ENCODE data around the gene C1QL1. TPM values are rescaled to one million over a fixed set of nuclear protein-coding genes. Genes with fewer than 3 reads are reported as not detected.

Gene C1QL1
- total RNA-seq (2014; rRNA removed; shearing (Covaris generic); ENCODE audit: low replicate concordance) = 6.1 and 7.9 TPM in 2 replicates

DNA sequence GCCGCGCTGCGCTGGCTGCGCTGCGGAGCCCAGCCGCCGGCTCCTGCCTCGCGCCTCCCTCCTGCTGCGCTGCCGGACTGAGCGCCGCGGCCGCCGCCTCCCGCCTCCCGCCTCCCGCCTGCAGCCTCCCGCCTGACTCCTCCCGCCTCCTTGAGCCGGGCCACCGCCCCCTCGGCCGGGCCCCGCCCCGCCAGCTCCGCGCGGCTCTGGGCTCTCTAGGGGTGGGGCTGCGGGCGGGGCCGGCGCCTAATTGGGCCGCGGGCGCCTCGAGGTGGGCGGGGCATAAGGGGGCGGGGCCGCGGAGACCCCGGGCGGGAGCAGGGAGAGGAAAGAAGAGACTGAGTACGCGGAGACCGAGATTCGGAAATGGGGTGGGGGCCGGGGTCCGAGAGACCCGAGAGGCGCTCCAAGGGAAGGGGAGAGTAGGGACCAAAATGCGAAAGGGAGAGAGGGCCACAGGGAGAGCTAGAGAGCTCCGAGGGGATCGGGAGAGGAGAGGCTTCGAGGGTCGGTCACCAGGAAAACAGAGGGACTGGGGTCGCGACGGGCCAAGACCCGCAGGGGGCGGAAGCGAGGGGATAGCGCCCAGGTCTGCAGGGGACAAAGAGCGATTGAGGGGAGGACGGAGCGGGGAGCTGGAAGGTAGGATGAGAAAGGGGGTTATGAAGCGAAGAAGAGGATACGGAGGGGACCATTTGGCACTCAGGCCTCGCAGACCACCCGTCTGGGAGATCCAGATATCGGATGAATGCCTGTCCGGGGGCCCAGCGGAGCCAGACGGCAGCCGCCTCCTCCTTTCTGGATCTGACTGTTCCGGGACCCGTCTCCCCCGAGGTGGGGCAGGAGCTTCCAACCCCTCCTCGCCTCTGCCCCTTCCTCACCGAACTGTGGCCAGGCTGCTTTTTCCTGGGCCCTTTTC, at the start of gene C1QL1:
Gene C1QL1, minus strand, starts transcription at position 79 of the 919 bp plus-strand sequence. CDS start 255 bp downstream, outside the sequence.
- Histone ChIP-seq H3K36me3 (no peaks in the 10 kb centered on the region), H3K4me3 (peak within 1 kb of the TSS; percentile 48), H3K27me3 (peaks cover 20% of the 10 kb centered on the region), H3K9me3 (no peaks in the 10 kb centered on the region; the same call in 1 of the 2 replicates)
- DNase-seq = peak; percentile 94

DNA sequence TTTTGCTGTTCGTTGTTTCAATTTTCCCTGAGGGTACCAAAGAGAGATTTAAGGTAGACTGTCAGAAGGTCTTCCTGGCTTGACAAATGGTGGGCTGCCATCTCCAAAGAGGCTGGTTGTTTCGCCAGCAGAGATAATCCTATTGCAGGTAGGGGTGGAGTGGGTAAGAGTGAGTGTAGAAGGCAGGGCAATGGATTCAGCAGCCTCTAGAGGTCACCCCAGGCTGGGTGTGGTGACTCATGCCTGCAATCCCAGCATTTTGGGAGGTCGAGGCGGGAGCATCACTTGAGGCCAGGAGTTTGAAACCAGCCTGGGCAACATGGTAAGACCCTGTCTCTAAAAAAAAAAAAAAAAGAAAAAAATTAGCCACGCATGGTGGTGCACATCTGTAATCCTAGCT, 48.7 kb upstream of the C1QL1 start:
- Histone ChIP-seq H3K4me3 (no peak overlapping the region), H3K9me3 (peaks cover 3% of the 10 kb centered on the region; the same call in 1 of the 2 replicates), H3K27me3 (no peaks in the 10 kb centered on the region), H3K36me3 (peaks cover 6% of the 10 kb centered on the region; the same call in 1 of the 2 replicates)
- DNase-seq = peak; percentile 45

GRCh38 chr17:45016237-45016636, 48.1 kb upstream of the C1QL1 start:
- Histone ChIP-seq H3K4me3 (no peak overlapping the region), H3K27me3 (no peaks in the 10 kb centered on the region), H3K36me3 (peaks cover under 1% of the 10 kb centered on the region; the same call in 1 of the 2 replicates), H3K9me3 (peaks cover 3% of the 10 kb centered on the region; the same call in 1 of the 2 replicates)
- DNase-seq = no peak

DNA sequence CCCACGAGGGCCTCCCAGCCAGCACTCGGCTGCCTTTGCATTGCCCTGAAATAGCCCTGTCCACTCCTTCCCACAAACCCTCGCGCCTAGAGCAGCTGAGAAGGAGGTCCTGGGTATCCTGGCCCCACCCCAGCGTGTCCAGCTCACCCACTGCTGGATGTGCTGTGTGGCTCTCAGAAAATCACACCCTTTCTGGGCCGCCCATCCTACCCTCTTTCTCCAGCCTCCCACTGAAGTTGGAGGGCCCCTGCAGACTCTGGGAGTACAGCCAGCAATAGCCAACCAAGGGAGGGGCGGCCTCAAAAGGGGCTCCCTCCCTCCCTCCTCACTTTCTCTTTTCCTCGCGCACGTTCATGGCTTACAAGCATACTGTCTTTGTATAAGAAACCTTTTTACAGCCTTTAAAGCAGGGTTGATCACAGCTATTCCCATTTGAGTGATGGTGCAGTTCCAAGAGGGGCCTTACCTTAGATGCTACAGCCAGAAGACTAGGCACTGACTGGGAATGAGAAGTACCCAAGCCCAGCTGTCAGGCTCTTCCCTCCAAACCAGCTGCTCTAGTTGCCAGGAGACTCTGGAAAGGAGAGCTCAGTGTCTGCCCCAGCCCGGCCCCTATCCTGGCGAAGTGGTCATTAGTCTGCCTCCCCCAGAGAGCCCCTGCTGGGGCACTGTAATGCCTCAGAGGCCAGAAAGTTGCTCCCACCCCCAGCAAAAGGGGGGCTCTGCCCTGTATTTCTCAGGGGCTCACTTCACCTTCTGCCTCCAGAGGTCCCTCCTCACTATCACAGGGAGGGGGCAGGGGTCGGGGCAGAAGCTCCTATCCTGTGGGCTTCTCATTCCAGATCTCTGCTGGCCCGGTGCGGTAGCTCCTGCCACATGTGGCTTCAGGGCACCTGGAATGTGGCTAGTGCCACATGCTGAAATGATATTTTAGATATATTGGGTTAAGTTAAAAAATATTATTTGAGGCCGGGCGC, 45.2 kb upstream of the C1QL1 start:
- Histone ChIP-seq H3K36me3 (no peaks in the 10 kb centered on the region), H3K9me3 (no peaks in the 10 kb centered on the region), H3K4me3 (no peak overlapping the region), H3K27me3 (no peaks in the 10 kb centered on the region)
- no peak for DNase-seq

GRCh38 chr17:45011767-45012166, 43.7 kb upstream of the C1QL1 start:
- DNase-seq = no peak
- Histone ChIP-seq H3K4me3 (no peak overlapping the region), H3K36me3 (no peaks in the 10 kb centered on the region), H3K9me3 (no peaks in the 10 kb centered on the region), H3K27me3 (no peaks in the 10 kb centered on the region)

GRCh38 chr17:45009676-45010467, 41.8 kb upstream of the C1QL1 start:
- Histone ChIP-seq H3K4me3 (no peak overlapping the region), H3K9me3 (no peaks in the 10 kb centered on the region), H3K27me3 (no peaks in the 10 kb centered on the region), H3K36me3 (no peaks in the 10 kb centered on the region)
- DNase-seq = no peak

DNA sequence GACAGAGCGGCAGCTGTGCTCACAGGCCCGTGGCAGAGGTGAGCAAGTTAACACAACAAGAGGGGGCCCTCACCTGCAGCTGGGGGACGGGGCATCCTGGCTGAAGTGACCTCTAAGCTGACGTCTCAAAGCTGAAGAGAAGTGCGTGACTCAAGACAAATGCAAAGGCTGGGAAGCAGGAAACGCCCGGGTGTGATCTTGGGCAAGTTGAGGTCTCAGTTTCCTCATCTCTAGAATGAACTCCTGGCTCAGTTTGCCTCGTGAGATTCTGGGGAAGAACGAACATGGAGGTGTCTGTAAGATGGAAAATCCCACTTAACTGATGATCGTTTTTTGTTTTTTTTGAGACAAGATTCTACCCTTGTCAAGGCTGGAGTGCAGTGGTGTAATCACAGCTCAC, 40.1 kb upstream of the C1QL1 start:
- H3K36me3 ChIP-seq = no peaks in the 10 kb centered on the region
- H3K4me3 ChIP-seq = no peak overlapping the region
- DNase-seq = no peak
- H3K27me3 ChIP-seq = no peaks in the 10 kb centered on the region
- no peaks in the 10 kb centered on the region for H3K9me3 ChIP-seq

- Histone ChIP-seq H3K9me3 (no peaks in the 10 kb centered on the region), H3K27me3 (no peaks in the 10 kb centered on the region), H3K36me3 (no peaks in the 10 kb centered on the region), H3K4me3 (no peak overlapping the region)
- no peak for DNase-seq
These were observed 38.9 kb upstream of the C1QL1 start for GRCh38 chr17:45006927-45007461.

DNA sequence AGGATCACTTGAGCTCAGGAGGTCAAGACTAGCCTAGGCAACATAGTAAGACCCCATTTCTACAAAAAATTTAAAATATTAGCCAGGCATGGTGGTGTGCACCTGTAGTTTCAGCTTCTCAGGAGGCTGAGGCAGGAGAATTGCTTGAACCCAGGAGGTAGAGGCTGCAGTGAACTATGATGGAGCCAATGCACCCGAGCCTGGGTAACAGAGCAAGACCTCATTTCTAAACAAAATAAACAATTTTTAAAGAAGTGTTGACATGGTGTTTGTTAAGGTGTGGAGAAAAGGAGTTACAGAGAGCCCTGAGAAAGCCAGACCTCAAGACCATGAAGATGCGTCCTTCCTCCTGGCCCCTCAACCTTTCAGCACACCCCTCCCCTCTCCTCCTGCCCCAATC, 37.6 kb upstream of the C1QL1 start:
- H3K27me3 ChIP-seq = no peaks in the 10 kb centered on the region
- DNase-seq = no peak
- no peak overlapping the region for H3K4me3 ChIP-seq
- H3K36me3 ChIP-seq = no peaks in the 10 kb centered on the region
- H3K9me3 ChIP-seq = no peaks in the 10 kb centered on the region

- H3K27me3 ChIP-seq = no peaks in the 10 kb centered on the region
- DNase-seq = no peak
- H3K9me3 ChIP-seq = peaks cover 6% of the 10 kb centered on the region
- H3K36me3 ChIP-seq = no peaks in the 10 kb centered on the region
- no peak overlapping the region for H3K4me3 ChIP-seq
These were observed 36.3 kb upstream of the C1QL1 start for GRCh38 chr17:45004388-45004787.

GRCh38 chr17:45003877-45004276, 35.8 kb upstream of the C1QL1 start:
- H3K9me3 ChIP-seq = peaks cover 8% of the 10 kb centered on the region
- no peak for DNase-seq
- no peak overlapping the region for H3K4me3 ChIP-seq
- no peaks in the 10 kb centered on the region for H3K36me3 ChIP-seq
- no peaks in the 10 kb centered on the region for H3K27me3 ChIP-seq

- no peak overlapping the region for H3K4me3 ChIP-seq
- H3K27me3 ChIP-seq = no peaks in the 10 kb centered on the region
- H3K9me3 ChIP-seq = peaks cover 8% of the 10 kb centered on the region
- no peaks in the 10 kb centered on the region for H3K36me3 ChIP-seq
- DNase-seq = no peak
These were observed 33.2 kb upstream of the C1QL1 start for GRCh38 chr17:45001310-45001709.

GRCh38 chr17:44999433-44999832, 31.3 kb upstream of the C1QL1 start:
- Histone ChIP-seq H3K9me3 (peaks cover 8% of the 10 kb centered on the region), H3K4me3 (no peak overlapping the region), H3K36me3 (no peaks in the 10 kb centered on the region), H3K27me3 (no peaks in the 10 kb centered on the region)
- no peak for DNase-seq

- Histone ChIP-seq H3K36me3 (no peaks in the 10 kb centered on the region), H3K9me3 (peaks cover 8% of the 10 kb centered on the region), H3K4me3 (no peak overlapping the region), H3K27me3 (no peaks in the 10 kb centered on the region)
- DNase-seq = no peak
These were observed 30.5 kb upstream of the C1QL1 start for GRCh38 chr17:44998646-44999045.

DNA sequence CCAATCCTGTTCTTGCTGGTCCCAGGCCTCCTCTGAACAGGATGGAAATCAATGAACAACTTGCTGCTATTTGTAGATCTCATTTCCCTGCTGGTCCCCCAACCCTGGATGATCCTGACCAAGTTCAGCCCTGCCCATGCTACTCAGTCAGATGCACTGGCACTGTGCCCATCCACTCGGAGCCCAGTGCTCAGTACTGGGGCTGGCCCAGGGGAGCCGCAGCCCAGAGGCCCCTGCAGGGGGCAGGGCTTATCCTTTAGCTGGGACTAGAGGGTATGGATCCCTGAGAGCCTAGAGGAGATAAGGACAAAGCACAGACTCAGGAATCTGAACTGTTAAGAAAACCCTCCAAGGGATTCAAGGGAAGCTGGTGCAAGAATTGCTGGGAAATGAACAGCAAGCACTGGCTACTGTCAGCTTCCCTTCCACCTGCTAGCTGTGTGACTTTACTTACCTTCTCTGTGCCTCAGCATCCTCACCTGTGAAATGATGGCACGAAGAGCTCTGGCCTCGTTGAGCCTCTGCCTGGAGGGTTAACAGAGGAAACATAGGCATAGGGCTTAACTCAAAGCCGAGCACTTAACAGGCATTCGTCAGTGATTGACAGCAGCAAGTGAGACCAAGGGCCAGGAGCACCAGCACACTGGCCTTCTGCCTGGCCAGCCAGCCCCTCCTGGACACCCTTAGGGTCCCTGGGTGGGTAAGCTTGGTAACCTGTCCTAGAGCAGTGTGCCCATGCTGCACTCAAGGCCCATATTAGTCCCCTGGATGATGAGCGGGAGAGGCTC, 29.8 kb upstream of the C1QL1 start:
- Histone ChIP-seq H3K4me3 (no peak overlapping the region), H3K9me3 (peaks cover 8% of the 10 kb centered on the region), H3K27me3 (no peaks in the 10 kb centered on the region), H3K36me3 (no peaks in the 10 kb centered on the region)
- no peak for DNase-seq

Measured in MG63 (cell line).